NCI-H82 (cell line): ENCODE data around the gene RXRA.
A peak's percentile ranks its signal among the peaks of the same experiment; 100 is the strongest.

Source experiments
- DNase-seq: peaks from one replicate; lab custom pipeline; 2025; lab: John Stamatoyannopoulos, UW

RXRA gene

DNA sequence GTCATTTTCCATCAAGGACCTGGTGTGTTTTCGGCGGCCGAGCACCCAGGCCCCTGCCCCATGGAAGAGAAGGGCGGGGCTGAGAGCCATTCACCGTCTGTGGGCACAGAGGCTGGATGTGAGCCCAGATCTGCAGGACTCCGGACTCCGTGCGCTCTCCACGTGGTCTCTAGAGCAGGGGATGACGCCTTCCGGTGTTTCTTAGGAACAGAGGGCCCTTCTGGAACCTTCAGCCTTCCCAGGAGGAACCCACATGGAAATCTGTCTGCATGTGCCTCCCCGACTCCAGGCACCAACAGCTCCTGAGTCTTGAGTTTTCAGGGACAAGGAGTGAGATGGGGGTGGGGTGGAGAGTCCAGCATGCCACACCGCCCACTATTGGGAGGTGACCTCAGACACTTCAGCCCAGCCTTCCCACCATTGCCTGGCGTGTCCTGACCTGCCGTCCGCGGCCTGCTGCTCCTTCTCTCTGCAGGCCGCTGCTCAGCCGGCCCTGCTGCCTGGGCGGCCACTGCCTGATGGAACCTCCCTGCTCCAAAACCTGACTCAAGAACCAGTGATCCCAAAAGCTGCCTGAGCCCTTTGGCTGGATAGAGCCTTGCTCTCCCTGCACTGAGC is 2.4 kb upstream of the RXRA start:
- no peak for DNase-seq

DNA sequence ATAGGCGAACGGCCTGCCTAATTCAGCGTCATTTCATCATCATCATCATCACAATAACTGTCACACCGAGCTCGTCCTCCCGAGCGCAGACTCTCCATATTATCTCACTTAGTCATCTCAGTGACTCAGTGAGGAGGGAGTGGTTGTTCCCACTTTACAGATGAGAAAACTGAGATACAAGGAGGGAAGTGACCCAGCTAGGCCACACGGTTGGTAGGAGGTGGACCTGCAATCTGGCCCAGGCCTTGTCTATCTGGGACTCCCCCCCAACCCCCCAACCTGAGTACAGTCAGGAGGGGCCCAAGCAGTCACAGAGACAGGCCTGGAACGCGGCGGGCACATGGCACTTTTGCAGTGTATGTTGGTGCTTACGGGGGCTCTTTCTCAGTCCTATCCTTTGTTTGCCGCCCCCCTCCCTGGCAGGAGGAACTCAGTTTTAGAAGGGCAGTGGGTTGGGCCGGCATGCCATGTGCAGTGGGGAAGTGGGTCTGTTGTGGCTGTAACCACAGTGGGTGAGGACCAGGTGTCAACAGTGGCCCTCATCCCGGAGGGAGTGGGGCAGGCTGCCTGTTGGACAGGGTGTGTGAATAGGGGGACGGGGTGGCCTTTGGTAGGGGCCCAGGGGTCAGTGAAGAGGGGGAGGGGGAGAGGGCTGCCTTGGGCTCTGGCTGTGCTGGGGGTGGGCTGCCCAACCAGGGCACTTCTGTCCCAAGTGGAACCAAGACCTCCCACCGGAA is 1.7 kb upstream of the RXRA start:
- DNase-seq = no peak

DNA sequence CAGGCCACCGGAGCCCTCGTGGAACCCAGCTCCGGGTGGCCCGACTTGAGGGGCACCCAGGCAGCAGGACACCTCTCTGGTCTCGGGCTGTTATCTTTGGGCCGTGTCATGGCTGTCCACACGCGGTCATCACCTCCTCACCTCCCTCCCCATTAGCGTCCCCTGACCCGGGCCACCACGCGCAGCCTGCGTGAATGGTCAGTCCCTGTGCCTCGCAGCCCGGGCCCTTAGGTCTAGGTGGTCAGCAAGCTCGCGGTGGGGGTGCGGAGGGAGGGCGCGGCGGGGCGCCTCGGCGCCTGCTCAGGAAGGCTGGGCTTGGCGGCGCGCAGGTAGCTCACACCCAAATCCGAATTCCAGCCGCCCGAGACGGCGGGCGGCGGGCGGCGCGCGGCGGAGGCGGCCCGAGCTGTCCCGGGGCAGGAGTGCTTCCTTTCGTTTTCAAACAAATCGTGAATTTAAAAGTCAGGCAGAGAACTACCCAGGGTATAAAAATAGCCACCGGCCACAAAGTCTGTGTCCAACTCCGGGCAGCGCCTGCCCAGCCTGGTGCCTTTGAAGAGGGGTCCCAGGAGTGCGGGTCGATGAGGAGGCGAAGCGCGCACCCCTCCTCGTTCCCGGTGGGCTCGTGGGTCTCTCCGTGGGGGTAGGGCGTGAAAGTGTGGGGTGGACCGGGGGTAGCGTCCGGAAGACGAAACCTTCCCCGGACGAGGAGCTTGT is 1.0 kb upstream of the RXRA start:
- DNase-seq = no peak

DNA sequence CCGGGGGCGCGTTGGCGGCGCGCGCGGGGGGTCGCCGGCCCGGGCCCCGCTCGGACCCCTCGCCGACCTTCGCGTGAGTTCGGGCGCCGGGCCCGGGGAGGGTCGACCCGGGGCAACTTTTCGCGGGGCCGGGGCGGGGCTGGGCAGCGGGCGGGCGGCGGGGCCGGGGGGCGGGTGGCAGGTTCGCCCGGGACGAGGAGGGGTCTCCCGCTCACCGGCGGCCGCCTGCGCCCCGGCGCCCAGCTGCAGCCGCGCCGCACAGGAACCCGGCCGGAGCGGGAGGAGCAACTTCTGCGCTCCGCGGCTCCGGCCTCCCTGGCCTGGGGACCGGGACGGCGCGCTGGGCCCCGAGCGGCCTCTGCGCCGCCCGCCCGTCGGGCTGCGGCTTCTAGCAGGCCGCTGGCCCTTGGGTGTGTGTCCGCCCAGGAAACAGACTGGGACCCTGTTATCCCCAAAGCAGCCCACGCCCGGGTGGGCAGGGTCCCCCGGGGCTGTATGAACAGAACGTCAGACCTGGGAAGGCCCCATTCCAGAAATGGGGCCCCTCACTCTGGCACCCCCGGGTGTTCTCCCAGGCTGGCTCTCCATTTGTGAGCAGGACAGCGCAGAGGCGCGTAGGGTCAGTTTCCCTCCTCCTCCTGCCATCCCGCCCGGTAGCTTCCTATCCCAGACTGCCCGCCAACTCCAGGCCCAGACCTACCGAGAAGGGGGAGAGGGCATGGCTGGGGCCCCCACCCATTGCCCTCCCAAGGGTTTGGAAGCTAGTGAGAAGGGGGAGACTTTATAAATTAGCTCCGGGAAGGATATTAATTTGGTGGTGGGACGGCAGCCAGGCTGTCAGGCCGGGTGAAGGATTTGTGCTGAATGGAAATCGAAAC is 708 bp downstream of the RXRA start:
- peak; percentile 26 for DNase-seq

DNA sequence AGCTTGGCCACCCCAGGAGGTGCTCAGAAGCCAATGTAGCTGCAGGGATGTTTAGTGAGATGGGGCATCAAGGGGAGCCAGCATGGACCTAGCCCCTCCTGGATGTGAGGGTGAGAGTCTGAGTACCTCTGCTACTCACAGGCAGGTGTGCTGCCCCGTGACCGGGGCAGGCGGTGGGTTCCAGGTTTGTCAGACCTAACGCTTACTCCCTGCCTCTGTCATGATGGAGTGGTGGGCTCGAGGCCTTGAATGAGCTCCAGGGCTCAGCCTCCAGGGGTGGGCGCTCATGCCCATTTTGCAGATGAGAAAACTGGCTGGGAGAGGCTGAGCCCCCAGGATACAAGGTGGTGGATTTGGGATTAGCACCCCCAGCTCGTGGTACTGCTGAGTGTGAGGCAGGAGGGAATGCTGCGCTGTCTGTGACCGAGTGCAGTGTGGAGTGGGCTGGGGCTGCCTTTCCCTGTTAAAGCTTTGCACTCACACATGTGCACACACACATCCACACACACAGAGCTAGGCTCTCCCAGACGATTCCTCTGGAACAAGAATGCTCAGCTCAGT is 1.5 kb downstream of the RXRA start:
- DNase-seq = no peak

DNA sequence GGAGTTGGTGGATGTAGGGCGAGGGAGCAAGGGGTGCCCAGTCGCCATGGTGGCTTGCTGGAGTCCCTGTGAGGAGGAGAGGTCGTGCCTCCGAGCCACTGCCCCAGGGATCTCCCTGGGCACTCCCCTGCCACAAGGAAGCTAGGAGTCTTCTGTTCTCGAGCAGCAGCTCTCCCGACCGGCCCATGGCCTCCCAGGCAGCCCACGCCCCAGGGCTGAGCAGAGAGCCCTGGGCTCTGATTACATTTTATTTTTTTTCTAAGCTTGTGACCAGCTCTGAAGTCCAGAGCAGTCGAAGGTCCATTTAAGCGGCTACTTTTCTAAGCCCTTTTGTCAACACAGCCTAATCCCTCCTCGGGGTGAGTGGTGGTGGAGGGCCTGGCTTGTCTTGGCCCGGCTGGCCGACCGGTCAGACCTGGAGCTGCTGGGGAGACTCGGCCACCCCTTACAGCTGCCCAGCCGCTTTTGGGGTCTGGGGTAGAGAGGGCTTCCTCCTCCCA is 2.1 kb downstream of the RXRA start:
- peak; percentile 17 for DNase-seq

DNA sequence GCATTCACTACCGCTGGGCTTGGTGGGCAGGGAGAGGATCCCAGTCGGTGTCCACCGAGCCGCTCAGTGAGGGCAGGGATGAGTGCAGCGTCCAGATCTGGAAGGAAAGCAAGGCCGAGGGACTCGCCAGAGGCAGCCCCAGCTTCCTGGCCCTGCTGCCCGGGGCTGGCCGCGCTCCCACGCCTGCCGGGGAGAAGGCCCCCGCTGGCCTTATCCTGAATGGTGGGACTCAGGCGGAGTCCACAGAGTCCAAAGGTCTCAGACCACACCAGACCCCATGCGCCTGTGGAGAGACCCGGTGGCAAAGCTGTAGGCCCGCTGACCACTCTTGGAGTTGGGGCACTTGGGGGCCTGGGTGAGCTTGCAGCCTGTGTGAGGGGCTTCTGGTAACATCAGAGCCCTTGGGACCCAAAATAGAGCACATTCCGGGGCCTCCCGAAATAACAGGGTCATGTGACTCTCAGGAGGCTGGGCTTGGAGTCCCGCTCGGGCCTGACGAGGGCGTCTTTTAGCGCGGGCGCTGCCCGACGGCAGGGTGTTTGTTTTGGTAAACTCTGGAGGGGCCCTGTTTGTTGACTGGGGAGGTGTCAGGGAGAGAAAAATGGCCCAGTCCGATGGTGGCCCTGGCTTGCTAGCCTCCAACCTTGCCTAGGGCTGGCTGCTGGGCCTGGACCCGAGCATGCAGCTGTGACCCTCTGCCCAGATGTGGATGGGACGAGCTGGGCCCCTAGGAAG is 2.8 kb downstream of the RXRA start:
- DNase-seq = no peak

DNA sequence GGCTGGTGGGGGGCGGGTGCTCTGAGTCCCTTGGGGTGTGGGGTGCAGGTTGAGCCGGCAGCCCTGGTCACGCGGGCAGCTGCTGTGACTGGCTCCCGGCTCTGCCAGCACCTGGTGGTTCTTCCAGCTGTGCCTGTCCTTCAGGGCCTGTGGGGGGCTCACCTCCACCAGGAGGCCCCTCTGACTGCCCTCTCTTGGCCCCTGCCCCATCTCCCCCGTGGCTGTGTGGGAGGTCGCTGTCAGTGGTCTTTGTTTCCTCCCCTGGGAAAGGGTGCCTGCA is 3.3 kb downstream of the RXRA start:
- DNase-seq = no peak

DNA sequence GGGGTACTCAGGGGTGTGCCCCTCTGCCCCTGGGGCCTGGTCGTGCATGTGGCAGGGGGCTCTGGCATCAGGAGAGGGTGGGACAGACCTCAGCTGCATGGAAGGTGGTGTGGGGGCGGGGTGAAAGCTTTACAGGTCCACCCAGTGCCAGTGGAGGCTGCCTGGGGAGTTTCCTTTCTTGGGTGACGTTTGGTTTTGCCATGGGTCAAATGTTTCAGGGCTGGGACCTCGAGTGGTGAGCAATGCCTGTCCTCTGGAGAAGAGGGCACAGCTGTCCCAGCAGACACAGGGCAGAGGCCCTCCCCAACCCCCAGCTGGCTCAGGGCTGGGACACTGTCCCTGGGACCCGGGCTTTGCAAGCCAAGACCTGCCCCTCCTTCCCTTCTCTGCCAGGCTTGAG is 3.6 kb downstream of the RXRA start:
- no peak for DNase-seq

DNA sequence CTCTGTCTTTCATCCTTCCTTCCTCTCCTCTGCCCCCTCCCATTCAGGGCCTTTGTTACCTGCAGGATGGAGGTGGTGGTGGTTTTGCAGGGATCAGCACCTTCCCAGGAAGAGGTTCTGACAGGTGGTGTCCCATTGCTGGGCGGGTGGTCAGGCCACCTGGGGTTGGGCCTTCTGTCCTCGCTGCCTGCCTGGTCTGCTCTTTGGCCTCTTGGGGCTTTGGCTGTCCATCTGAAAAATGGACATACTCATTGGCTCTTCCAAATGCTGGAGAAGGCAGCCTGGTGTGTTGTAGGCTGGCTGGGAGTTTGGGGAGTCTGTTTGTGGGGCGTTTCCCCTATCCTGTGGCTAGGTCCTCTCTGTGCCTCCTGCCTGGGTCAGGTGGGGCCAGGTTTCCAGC is 4.3 kb downstream of the RXRA start:
- no peak for DNase-seq

DNA sequence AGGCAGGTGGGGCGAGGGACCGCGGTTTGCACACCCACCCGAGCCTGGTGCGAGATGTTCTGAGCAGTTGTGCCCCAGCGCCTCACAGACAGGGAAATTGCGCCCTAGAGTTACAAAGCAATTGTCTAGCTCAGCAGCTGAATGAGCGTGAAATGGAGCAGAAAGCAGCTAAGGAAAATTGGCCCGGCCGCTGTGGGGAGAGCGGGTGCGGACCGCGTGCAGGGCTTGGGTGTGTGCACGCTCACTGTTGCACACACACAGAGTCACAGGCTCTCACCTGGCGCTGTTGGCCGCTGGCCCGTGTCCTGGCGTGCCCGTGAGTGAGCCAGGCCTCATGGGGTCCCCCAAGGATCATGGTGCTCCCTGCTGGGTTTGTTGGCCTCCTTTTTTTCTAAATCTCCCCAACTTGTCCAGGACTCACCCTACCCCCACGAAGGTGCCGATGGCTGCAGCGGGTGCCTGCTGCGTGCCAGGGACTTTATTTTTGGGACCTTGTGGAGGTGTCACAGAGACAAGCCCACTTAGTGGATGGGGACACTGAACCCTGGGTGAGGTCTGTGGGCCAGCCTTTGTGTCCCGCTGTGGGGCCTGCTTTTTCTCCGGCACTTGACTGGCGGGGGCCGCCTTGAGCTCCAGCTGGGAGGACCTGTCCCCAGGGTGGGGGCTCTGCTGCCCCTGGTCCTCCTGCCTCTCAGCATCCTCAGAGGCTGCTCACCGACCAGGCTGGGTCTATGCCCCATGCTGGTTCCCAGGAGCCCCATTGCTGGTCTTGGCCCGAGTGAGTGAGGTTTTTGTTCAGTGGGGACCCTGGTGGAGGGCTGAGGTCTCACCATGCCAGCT is 5.2 kb downstream of the RXRA start:
- DNase-seq = no peak

DNA sequence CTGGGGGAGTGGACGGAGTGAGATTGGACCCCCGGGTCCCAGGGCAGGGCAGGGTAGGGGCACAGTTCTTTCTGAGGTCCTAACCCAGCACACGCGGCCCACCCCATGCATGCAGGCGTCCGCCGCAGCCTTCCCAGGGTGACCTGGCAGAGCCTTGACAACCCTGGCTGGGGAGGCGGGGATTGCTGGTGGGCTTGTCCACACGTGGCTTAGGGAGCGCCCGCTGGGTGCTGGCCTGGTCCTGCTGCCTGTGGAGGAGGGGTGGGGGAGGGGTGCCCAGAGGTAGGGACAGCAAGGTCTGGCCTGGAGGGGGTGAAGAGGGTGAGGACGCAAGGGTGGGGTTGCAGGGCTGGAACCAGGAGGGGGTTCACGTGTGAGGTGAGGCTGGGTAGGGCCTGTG is 6.0 kb downstream of the RXRA start:
- no peak for DNase-seq

DNA sequence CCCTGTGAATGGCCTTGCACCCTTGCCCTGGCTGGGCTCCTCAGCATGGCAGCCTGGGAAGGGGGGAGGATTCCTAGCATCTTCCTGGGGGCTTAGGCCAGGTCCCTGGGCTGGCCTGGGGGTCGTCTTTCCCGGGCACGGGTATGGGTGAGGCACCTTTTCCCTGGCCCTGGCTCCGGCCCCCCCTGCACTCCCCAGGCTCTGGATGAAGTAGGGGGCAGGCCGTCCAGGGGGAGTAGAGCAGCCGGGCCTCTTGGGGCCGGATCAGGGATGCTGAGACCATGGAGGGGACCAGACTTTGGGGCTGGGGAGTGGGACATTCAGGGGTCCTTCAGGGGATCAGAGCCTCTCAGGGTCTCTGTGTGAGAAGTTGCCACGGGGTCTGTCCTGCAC is 6.6 kb downstream of the RXRA start:
- DNase-seq = no peak

DNA sequence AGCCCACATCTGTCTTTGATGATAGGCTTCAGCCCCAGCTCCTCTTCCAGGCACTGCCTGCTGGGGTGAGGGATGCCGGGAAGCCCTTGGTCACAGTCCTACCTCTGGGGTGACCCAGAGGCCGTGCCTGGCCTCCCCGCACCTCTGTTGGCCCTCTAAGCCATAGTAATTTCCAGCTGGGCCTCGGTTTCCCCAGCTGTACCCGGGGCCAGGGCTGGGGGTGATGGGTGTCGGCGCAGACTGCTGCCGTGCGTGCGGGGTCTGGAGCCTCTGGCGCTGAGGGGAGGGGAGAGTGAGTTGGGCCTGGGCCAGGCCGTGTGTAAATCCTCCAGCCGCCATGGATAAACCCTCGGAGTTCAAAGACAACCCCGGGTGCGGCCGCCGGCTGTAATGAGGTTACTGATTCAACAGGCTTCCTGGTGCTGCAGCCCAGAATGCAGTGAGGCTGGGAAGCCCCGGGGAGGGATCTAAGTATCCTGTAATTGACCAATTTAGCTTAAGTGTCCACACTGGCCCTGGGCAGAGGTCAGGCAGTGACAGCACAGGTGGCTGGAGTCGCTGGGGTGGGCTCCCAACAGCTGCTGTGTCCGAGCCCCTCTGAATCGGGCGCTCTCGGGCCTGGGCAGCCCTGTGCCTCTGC is 7.1 kb downstream of the RXRA start:
- DNase-seq = peak; percentile 83

DNA sequence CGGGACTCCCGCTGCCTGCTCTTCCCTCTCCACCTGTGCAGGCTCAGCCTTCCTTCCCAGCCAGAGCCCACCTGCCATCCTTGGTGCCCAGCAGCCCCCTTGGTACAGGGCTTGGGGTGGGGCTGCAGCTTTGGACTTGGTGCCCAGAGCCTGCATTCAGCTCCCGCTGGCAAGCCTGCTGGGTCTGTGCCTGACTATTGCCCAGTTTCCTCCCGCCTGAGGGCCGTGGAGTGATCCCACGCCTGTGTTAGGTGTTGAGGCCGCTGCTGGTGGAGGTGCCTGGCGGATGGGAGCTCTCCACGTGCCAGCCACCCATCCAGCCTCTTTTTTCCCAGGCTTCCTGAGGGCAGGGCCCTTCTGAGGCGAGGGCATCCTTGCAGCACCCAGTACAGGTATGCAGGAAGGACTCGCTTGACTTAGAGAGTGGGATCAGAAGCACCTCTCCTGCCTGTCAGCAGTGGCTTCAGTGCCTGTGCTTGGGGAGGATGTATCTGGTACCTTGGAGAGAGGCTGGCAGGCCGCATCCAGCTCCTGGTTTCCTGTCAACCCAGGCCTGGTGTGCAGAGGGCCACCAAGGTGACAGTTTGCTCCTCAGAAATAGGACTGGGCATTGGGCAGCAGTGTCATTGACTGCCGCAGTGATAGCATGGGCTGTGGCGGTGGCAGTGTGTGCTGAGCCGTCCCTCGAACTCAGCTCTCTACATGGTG is 7.8 kb downstream of the RXRA start:
- DNase-seq = no peak

DNA sequence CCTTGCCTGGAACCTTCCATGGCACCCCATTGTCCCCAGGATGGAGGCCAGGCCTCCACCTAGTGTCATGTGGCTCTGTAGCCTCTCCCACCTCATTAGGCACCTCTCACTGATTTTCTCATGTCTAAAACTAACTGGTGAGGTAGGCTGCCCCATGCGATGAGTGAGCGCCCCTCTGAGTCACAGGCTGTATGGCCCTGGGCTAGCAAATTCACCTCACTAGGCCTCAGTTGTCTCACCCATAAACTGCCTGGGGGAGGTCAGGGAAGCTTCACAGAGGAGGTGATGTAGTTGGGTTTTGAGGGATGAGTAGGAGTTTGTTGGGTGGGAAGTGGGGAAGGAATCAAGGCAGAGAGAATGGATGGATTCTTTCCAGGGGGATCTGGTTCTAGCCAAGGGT is 8.8 kb downstream of the RXRA start:
- no peak for DNase-seq

DNA sequence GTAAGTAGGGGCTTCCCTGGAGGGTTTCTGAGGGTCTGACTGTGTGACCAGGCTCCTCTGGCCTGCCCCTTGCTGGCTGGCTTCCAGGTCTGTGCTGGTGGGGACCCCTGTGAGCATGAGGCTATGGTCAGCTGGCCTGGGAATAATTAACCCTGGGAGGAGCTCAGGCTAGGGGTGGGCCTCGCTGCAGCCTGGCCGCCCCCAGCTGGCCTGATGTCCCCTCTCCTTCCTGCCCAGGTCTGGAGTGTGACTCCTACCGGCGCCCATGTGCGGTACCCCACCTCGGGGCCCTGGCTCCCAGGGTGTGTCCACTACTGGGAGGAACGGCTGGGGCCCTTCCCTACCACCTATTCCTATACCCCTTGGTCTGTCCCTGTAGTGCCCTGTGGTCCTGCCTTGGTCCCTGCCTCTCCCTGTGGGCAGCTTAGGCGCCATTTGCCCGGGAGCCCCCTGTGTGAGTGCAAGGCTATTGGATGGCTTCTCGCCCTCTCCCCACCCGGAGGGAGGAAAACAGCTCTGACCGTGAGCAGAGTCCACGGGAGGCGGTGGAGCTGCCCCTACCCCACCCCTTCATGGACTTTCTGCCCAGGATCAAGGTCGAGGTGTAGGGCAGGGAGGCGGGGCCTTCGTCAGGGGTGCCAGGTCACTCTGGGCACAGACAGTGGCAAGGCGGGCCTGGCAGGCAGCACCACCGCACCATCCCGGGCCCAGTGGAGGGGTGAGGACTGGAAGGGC is 9.4 kb downstream of the RXRA start:
- no peak for DNase-seq

DNA sequence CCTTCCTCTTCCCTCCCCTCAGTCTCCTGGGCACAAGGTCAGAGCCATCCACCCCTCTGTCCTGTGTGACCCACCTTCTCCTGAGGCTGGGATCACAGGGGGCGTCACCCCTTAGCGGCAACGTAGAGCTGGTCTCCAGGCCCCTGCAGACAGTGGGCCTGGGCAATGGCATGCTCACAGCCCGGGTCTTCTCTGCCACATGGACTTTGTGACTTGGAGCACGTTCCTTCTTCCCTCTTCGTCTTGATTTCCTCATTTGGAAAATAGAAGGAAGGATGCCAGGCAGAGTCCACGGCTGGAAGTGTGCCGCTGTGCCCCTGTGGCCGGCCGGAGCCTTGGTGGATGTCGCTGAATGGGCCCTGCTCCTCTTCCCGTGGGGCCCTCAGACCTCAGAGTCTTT is 10.0 kb downstream of the RXRA start:
- DNase-seq = no peak

DNA sequence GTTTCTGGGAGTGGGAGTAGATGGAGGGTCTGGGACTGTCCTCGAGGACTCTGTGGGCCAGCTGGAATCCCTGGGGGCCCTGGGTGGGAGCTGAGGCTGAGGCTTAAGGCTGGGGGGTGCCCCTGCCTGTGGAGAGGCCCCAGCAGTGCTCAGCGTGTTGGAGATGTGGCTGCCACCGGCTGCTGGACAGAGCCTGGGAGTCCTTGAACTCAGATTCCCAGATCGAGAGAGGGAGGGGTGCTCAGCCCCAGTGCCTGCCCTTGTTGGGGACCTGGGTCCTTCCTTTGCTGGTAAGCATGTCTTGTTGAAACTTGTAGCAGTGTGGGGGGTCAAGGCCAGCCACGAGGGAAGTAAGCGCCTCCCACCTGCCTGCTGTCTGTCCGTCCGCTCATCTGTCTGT is 10.7 kb downstream of the RXRA start:
- no peak for DNase-seq
